Lower lobe of right lung (tissue), 2 donors: ENCODE results near the gene SDF4. TPM values are rescaled to one million over a fixed set of nuclear protein-coding genes. Genes with fewer than 3 reads are reported as not detected.

Source experiments
- ATAC-seq, 2 donors: fragments of 200-7000 bp; cut with Tn5 transposase; one replicate each; pipeline ENCODE4 v1.9.1; 2020 to 2022; ENCODE audit warnings: mild to moderate bottlenecking in 2 of 2, moderate library complexity in 2 of 2
- DNase-seq: peaks from one replicate; pipeline ENCODE4 v3.0.0-alpha.2; 2020
- H3K27ac ChIP-seq: fragments of 200-600 bp; one replicate; pipeline ENCODE4 v1.8.0; 2022
- H3K27me3 ChIP-seq: fragments of 200-600 bp; one replicate; pipeline ENCODE4 v1.8.0; 2022; ENCODE audit warnings: low read depth
- H3K36me3 ChIP-seq: fragments of 200-600 bp; one replicate; pipeline ENCODE4 v1.8.0; 2022; ENCODE audit warnings: mild to moderate bottlenecking
- H3K4me1 ChIP-seq: fragments of 200-600 bp; one replicate; pipeline ENCODE4 v1.8.0; 2022
- H3K4me3 ChIP-seq: fragments of 200-600 bp; one replicate; pipeline ENCODE4 v1.8.0; 2022; ENCODE audit warnings: mild to moderate bottlenecking
- H3K9me3 ChIP-seq: fragments of 200-600 bp; one replicate; pipeline ENCODE4 v1.8.0; 2022
- intact Hi-C: fragments of 100-400 bp; cut with DNase I; formaldehyde crosslinking; loops from one replicate; pipeline ENCODE4 v1.11.0; 2022
- total RNA-seq: library from RNA; stranded (reverse); fragmentation: NEBNext Ultra II Directional; extraction: Animal tissue kit (Norgen Biotek cat#: 25700); gene quantifications from one replicate; pipeline ENCODE4 v1.2.1, GENCODE V29; 2021
- TF ChIP-seq, protein P1 (sequence below): fragments of 200-600 bp; IDR thresholded peaks from one replicate; pipeline ENCODE4 v1.8.0; 2022; ENCODE audit warnings: antibody characterized with exemption, mild to moderate bottlenecking
- donor health status: DM: no; HTN: yes; CAD: no; lungs with severe emphysema.

Gene SDF4
- total RNA-seq, 1 donor from 2014 or later = 127 TPM

DNA sequence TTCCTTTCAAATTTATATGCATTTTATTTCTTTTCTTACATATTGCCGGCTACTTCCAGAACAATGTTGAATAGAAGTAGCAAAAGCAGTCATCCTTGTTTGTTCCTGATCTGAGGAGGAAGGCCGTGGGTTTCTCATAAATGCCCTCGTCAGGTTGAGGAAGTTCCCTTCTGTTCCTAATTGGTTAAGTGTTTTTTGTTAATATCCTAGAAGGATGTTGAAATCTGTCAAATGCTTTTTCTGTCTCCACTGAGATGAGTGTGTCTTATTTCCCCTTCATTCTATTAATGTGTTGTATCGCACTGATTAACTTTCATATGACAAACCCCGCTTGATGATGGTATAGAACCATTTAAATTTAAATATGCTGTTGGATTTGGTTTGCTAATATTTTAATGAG, 42.7 kb downstream of the SDF4 start:
- DNase-seq (no peak), ATAC-seq (no peak)
- Histone ChIP-seq H3K27ac (no peak overlapping the region), H3K9me3 (no peaks in the 10 kb centered on the region), H3K27me3 (no peaks in the 10 kb centered on the region), H3K4me3 (no peak overlapping the region), H3K4me1 (no peaks in the 10 kb centered on the region), H3K36me3 (no peaks in the 10 kb centered on the region)
- intact Hi-C loops = no loop called here
- TF ChIP-seq, protein P1, sequence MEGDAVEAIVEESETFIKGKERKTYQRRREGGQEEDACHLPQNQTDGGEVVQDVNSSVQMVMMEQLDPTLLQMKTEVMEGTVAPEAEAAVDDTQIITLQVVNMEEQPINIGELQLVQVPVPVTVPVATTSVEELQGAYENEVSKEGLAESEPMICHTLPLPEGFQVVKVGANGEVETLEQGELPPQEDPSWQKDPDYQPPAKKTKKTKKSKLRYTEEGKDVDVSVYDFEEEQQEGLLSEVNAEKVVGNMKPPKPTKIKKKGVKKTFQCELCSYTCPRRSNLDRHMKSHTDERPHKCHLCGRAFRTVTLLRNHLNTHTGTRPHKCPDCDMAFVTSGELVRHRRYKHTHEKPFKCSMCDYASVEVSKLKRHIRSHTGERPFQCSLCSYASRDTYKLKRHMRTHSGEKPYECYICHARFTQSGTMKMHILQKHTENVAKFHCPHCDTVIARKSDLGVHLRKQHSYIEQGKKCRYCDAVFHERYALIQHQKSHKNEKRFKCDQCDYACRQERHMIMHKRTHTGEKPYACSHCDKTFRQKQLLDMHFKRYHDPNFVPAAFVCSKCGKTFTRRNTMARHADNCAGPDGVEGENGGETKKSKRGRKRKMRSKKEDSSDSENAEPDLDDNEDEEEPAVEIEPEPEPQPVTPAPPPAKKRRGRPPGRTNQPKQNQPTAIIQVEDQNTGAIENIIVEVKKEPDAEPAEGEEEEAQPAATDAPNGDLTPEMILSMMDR = no peak

DNA sequence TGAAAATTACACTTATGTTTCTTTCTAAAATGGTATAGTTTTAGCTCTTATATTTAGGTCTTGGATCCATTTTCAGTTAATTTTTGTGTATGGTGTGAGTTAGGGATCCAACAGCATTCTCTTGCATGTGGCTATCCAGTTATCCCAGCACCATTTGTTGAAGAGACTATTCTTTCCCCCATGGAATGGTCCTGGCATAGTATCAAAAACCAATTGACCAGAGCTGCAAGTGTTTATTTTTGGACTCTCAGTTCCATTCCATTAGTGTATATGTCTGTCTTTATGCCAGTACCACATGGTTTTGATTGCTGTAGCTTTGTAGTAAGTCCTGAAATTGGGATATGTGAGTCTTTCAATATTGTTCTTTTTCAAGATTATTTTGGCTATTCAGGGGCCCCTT, 43.9 kb downstream of the SDF4 start:
- DNase-seq (no peak), ATAC-seq (no peak)
- Histone ChIP-seq H3K4me3 (no peak overlapping the region), H3K4me1 (no peaks in the 10 kb centered on the region), H3K9me3 (no peaks in the 10 kb centered on the region), H3K27me3 (no peaks in the 10 kb centered on the region), H3K36me3 (no peaks in the 10 kb centered on the region), H3K27ac (no peak overlapping the region)
- intact Hi-C loops = no loop called here
- TF ChIP-seq, protein P1 = no peak

GRCh38 chr1:1185101-1185765, 46.6 kb downstream of the SDF4 start:
- Histone ChIP-seq H3K4me1 (no peaks in the 10 kb centered on the region), H3K27ac (no peak overlapping the region), H3K9me3 (no peaks in the 10 kb centered on the region), H3K4me3 (no peak overlapping the region), H3K27me3 (no peaks in the 10 kb centered on the region), H3K36me3 (no peaks in the 10 kb centered on the region)
- intact Hi-C loops = no loop called here
- DNase-seq (peak; percentile 42), ATAC-seq (peak in 1 of 2 donors; percentile 11)
- TF ChIP-seq, protein P1 = no peak

- Histone ChIP-seq H3K36me3 (no peaks in the 10 kb centered on the region), H3K9me3 (no peaks in the 10 kb centered on the region), H3K27me3 (peaks cover 8% of the 10 kb centered on the region), H3K27ac (no peak overlapping the region), H3K4me3 (no peak overlapping the region), H3K4me1 (no peaks in the 10 kb centered on the region)
- TF ChIP-seq, protein P1 = no peak
- DNase-seq (peak; percentile 36), ATAC-seq (peak in 1 of 2 donors; percentile 8)
- intact Hi-C loops = no loop called here
These were observed 47.7 kb downstream of the SDF4 start for GRCh38 chr1:1183833-1184775.

GRCh38 chr1:1183221-1183747, 48.5 kb downstream of the SDF4 start:
- peak; percentile 42 for DNase-seq
- no peaks in the 10 kb centered on the region for H3K36me3 ChIP-seq
- H3K27me3 ChIP-seq = peaks cover 16% of the 10 kb centered on the region
- peak overlapping the region; percentile 29 for H3K4me3 ChIP-seq
- intact Hi-C loops = no loop called here
- no peaks in the 10 kb centered on the region for H3K9me3 ChIP-seq
- ATAC-seq = no peak
- TF ChIP-seq, protein P1 = no peak
- H3K27ac ChIP-seq = peak overlapping the region; percentile 31
- no peaks in the 10 kb centered on the region for H3K4me1 ChIP-seq
